Prostate gland (tissue), 2 donors: ENCODE results near the gene COL23A1. TPM values are rescaled to one million over a fixed set of nuclear protein-coding genes. Genes with fewer than 3 reads are reported as not detected.

Experiments
- DNase-seq: peaks from one replicate; pipeline ENCODE4 v3.0.0-alpha.2; 2019; ENCODE audit warnings: low spot score
- H3K27ac ChIP-seq, 2 donors: fragments of 200-600 bp; sonication (generic); 2 replicates each; pipeline ENCODE4 v1.5.1; 2017 to 2019
- H3K27me3 ChIP-seq: fragments of 200-600 bp; sonication (generic); replicated peaks from 2 replicates; pipeline ENCODE4 v1.5.1; 2019; ENCODE audit not compliant: insufficient read depth
- H3K36me3 ChIP-seq, 2 donors: fragments of 200-600 bp; sonication (generic); 1 replicate in 1 of 2; 2 replicates in 1 of 2; pipeline versions ENCODE4 v1.5.1 to v1.8.1; 2017 to 2019
- H3K4me1 ChIP-seq: fragments of 200-600 bp; sonication (generic); replicated peaks from 2 replicates; pipeline ENCODE4 v1.5.1; 2019
- H3K4me3 ChIP-seq, 2 donors: fragments of 200-600 bp; sonication (generic); 2 replicates each; pipeline ENCODE4 v1.5.1; 2017 to 2019
- H3K9me3 ChIP-seq: fragments of 200-600 bp; sonication (generic); 2 replicates; pipeline ENCODE4 v1.5.1; 2017
- POLR2A ChIP-seq: fragments of 450-650 bp; IDR thresholded peaks from one replicate; pipeline ENCODE4 v1.6.1; 2016; ENCODE audit warnings: antibody characterized with exemption, mild to moderate bottlenecking
- POLR2AphosphoS5 ChIP-seq: sonication (generic); formaldehyde crosslinking; IDR thresholded peaks from one replicate; pipeline ENCODE4 v1.6.1; 2017; ENCODE audit warnings: antibody characterized with exemption
- WGBS: methylation state at CpG from one replicate; pipeline ENCODE4 v1.1.5; 2018; 5-methylcytosine and 5-hydroxymethylcytosine counted together
- intact Hi-C: fragments of 100-400 bp; cut with DNase I; formaldehyde crosslinking; loops from one replicate; pipeline ENCODE4 v1.14.2; 2022
- total RNA-seq, 2 donors: library from RNA; depleted of rRNA; stranded (reverse); fragments of >200 nt; gene quantifications; one replicate each; pipeline ENCODE4 v1.1.0, GENCODE V29; 2016
- TF ChIP-seq, protein P1 (sequence below), 4 experiments: fragments of 200-600 bp in 2 of 4; fragments of 450-650 bp in 2 of 4; sonication (generic) in 2 of 4; IDR thresholded peaks; 1 replicate in 3 of 4; 2 replicates in 1 of 4; pipeline ENCODE4 v1.5.1; 2016 to 2019; ENCODE audit warnings: antibody characterized with exemption in 4 of 4, mild to moderate bottlenecking in 2 of 4, moderate library complexity in 2 of 4

The COL23A1 gene
- total RNA-seq, 2 donors from 2014 or later, result 2.7 to 6.1 TPM

DNA sequence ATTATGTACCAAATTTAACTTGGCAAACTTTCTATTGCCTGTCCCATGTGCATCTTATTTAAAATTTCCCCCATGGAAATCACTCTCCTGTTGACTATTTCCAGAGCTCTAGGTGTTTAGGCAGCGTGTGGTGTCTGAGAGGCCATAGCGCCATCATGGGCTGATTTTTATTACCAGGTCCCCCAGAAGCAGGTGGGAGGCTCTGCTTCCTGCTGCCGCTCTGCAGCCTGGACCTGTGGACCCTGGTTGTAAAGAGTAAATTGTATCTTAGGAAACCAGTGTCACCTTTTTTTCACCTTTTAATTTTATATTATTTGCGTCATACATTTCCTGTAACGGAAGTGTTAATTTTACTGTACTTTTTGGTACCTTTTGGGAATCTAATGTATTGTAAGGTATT is 379.5 kb downstream of the COL23A1 start:
- peaks cover 32 to 33% of the 10 kb centered on the region in 2 donors for H3K36me3 ChIP-seq
- H3K9me3 ChIP-seq, result no peaks in the 10 kb centered on the region
- no peak overlapping the region for H3K4me3 ChIP-seq
- no peak overlapping the region for H3K27ac ChIP-seq
- 85% methylated on average over 5 of the region's 5 CpGs for WGBS
- intact Hi-C loops, result no loop called here
- H3K27me3 ChIP-seq, result no peaks in the 10 kb centered on the region
- DNase-seq, result no peak
- peaks cover 13% of the 10 kb centered on the region for H3K4me1 ChIP-seq
- TF ChIP-seq, protein P1, sequence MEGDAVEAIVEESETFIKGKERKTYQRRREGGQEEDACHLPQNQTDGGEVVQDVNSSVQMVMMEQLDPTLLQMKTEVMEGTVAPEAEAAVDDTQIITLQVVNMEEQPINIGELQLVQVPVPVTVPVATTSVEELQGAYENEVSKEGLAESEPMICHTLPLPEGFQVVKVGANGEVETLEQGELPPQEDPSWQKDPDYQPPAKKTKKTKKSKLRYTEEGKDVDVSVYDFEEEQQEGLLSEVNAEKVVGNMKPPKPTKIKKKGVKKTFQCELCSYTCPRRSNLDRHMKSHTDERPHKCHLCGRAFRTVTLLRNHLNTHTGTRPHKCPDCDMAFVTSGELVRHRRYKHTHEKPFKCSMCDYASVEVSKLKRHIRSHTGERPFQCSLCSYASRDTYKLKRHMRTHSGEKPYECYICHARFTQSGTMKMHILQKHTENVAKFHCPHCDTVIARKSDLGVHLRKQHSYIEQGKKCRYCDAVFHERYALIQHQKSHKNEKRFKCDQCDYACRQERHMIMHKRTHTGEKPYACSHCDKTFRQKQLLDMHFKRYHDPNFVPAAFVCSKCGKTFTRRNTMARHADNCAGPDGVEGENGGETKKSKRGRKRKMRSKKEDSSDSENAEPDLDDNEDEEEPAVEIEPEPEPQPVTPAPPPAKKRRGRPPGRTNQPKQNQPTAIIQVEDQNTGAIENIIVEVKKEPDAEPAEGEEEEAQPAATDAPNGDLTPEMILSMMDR (IDR thresholded peaks at IDR 0.05), result no peak
- TF ChIP-seq POLR2A, result no peak
- TF ChIP-seq POLR2AphosphoS5, result no peak

DNA sequence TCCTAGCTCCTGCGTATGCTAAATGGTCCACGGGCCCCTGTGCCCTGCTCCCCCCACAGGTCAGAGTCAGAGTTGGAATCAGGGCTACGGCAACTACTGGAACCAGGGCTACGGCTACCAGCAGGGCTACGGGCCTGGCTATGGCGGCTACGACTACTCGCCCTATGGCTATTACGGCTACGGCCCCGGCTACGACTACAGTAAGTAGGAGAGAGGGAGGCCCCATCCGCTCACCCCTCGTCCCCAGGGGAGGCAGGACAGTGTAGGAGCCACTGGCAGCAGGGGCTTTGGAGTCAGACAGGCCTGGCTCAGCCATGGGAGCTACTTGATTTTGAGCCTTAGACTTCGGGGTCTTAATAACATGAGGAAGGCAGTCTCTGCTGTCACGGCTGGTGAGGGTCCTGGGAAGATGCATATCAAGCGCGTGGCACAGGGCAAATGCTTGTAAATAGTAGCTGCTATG is 380.1 kb downstream of the COL23A1 start:
- H3K36me3 ChIP-seq, result peaks cover 32 to 33% of the 10 kb centered on the region in 2 donors
- H3K27me3 ChIP-seq, result no peaks in the 10 kb centered on the region
- no peak overlapping the region for H3K27ac ChIP-seq
- H3K4me1 ChIP-seq, result peaks cover 13% of the 10 kb centered on the region
- no peak overlapping the region for H3K4me3 ChIP-seq
- DNase-seq, result no peak
- intact Hi-C loops, result no loop called here
- TF ChIP-seq, protein P1 (IDR thresholded peaks at IDR 0.05), result no peak
- TF ChIP-seq POLR2A (no peak), POLR2AphosphoS5 (no peak)
- WGBS, result 87% methylated on average over 18 of the region's 18 CpGs
- no peaks in the 10 kb centered on the region for H3K9me3 ChIP-seq

DNA sequence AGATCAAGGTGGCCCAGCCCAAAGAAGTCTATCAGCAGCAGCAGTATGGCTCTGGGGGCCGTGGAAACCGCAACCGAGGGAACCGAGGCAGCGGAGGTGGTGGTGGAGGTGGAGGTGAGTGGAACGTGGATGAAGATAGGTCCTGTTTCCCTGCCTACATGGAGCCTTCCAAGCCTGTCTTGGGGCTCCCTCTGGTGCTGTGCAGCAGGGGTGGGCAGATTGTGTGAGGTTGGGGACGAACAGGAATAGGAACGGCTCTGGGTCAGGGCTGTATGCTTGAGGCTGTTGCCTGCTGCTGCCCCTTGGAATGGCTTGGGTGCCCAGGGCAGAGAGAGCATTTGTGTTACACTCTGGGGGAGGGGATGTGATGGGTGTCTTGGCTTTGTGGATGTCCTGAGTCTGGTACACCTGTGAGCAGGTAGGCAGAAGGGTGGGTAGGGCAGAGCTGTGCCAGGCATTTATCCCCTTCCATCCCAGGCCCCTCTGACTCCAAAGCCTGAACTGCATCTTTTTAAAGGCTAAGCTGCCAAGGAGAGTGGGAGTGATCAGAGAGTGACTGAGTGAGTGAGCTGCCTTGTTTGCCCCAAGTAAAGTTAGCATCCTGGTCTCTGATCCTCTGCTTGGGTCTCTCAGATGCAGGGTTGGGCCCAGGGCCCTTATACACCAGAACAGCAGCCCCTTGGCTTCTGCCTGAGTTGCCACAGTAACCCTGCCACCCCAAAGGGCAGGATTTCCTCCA is 380.7 kb downstream of the COL23A1 start:
- Histone ChIP-seq H3K27ac (no peak overlapping the region), H3K4me3 (no peak overlapping the region), H3K27me3 (no peaks in the 10 kb centered on the region), H3K9me3 (no peaks in the 10 kb centered on the region), H3K4me1 (peaks cover 13% of the 10 kb centered on the region), H3K36me3 (peaks cover 29 to 32% of the 10 kb centered on the region in 2 donors)
- TF ChIP-seq, protein P1 (IDR thresholded peaks at IDR 0.05), result no peak
- no peak for TF ChIP-seq POLR2A
- no peak for TF ChIP-seq POLR2AphosphoS5
- 88% methylated on average over 8 of the region's 8 CpGs for WGBS
- intact Hi-C loops, result no loop called here
- DNase-seq, result no peak

DNA sequence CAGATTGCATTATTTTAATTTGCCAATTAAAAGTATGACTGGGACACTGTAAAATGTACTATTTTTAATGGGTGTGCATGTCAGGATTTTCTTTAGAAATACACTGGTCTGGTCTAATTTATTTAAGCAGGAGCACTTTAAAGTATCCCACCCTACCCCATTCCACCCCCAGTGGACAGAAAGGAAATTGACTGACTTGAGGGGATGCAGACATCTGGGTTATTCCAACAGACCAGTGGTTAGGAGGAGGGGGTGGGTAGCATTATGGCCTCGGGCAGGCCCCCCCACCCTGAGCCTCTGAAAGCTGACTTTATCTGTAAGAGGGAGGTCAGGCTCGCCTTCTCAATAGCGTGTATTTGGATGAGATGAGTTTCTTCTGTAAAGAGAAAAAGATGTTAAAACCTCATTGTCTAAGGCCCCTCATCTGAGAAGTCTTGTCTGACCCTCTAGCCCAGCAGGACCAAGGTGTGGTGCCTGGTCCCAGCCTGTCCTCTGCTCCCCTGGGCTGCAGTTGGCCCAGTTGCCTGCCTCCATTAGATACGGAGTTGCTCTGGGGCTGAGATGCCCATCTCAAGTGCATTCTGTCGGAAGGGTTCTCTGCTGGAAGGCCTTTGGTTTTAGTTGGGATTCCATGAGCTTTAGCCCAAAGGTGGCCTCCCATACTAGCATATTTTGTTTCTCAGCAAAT is 381.5 kb downstream of the COL23A1 start:
- Histone ChIP-seq H3K27me3 (no peaks in the 10 kb centered on the region), H3K4me1 (peaks cover 13% of the 10 kb centered on the region), H3K27ac (no peak overlapping the region), H3K4me3 (no peak overlapping the region), H3K36me3 (peaks cover 25 to 32% of the 10 kb centered on the region in 2 donors), H3K9me3 (no peaks in the 10 kb centered on the region)
- DNase-seq, result no peak
- intact Hi-C loops, result no loop called here
- TF ChIP-seq POLR2AphosphoS5, result no peak
- TF ChIP-seq, protein P1 (IDR thresholded peaks at IDR 0.05), result no peak
- TF ChIP-seq POLR2A, result no peak
- WGBS, result 70% methylated on average over 5 of the region's 5 CpGs
